HG03521 (cell line): ENCODE data around the gene SLC26A4.

Experiments used
- ATAC-seq: cut with Tn5 transposase; IDR thresholded peaks from one replicate; pipeline ENCODE4 v1.9.1; 2021; ENCODE audit warnings: mild to moderate bottlenecking, moderate library complexity; ENCODE audit not compliant: unreplicated experiment

Gene SLC26A4

DNA sequence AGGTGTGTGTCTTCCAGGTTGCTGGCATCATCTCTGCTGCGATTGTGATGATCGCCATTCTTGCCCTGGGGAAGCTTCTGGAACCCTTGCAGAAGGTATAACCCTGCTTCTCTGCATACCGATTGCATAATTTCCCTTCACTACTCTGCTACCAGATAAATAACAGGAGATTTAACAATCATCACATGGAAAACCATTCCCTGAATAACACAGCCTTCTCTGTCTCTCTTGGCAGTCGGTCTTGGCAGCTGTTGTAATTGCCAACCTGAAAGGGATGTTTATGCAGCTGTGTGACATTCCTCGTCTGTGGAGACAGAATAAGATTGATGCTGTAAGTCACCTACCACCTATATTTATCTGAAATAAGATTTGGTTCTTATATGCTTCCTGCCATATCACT lies 33.8 kb downstream of the SLC26A4 start:
- no peak for ATAC-seq

GRCh38 chr7:107696330-107696946 lies 35.8 kb downstream of the SLC26A4 start:
- no peak for ATAC-seq

DNA sequence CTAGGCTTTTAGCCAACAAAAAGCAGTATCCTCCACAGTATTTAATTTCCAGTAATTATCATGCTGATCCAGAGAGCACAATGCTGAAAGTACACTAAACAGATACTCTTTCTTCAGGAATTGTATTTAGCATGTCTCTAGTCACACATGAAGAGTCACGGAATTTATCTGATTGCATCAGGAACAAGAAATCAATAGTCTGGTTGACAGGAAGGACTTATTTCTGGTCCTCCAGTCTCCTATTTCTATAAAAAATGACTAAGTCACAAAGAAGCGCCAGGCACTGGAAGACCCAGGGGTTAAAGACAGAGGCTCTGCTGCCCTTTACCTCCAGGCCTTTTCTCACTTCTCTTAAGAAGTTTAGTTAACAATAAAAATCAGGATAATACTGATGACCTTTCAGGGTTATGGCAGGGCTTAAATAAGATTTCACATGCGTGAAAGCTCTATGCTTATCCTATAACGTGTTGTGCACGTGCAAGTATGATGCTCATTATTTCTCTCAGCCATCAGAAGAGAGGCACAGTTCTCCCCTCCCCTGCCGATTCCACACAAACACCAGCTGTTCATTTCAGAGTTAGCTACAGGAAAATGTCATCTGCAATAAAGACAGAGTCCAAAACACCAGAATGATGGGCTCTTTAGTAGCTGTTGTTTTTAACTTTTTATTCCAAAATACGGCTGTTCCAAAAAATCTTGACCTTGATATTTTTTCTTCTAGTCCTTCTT lies 36.9 kb downstream of the SLC26A4 start:
- no peak for ATAC-seq

GRCh38 chr7:107700570-107700969 lies 39.9 kb downstream of the SLC26A4 start:
- ATAC-seq: no peak

DNA sequence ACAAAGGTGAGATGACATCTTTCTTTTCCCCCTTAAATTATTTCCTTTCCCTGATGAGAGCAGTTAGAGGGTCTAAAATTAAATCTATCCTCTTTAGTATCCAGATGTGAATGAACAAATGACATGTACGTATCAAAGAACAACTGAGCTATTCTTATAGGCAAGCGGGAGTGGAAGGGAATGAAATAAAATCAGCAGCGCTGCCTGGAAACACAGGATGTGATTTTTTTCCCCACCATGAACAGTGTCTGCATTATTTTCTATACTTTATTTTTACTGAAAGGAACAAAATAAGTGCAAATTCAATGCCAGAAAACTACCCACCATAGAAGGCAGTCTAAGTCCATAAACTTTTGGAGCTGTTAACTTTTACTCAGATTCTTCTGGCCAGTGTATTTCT lies 40.6 kb downstream of the SLC26A4 start:
- ATAC-seq: no peak

- no peak for ATAC-seq
Measured at GRCh38 chr7:107703219-107703618, 42.6 kb downstream of the SLC26A4 start.

DNA sequence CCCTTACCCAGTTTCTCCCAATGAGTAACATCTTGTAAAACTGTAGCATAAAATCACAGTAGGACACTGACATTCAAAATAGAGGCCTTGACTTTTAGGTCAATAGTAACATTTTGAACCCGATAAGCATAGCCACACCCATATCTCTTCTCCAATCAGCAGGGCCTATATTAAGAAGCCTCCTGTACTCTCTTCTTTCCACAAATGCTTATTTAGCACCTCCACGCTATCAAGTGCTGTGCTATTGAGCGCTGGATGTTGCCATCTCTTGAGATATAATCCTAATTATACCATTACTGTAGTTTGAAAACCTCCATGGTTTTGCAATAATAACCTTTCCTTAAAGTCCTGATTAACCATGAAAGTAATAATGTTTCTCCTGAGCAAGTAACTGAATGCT lies 43.2 kb downstream of the SLC26A4 start:
- ATAC-seq: no peak

- ATAC-seq: no peak
Measured at GRCh38 chr7:107708956-107709355, 48.3 kb downstream of the SLC26A4 start.

DNA sequence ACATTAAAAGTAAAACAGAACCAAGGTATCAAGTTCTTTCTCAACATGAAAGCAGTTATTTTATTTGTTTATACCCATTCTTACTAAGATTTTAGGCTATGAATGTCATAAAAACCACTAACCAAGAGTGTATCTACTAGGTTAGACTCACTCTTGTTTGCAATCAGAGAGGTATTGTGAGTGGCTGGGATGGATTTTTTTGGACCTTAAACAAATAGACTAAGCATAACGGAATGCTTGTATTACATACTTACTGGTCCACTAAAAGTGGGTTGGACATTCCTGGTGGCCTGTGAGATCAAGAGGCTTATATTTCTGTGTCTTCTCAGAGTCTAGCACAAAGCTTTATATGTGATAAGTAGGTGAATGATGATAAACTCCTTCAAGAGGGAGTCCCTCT lies 50.7 kb downstream of the SLC26A4 start:
- ATAC-seq: no peak

DNA sequence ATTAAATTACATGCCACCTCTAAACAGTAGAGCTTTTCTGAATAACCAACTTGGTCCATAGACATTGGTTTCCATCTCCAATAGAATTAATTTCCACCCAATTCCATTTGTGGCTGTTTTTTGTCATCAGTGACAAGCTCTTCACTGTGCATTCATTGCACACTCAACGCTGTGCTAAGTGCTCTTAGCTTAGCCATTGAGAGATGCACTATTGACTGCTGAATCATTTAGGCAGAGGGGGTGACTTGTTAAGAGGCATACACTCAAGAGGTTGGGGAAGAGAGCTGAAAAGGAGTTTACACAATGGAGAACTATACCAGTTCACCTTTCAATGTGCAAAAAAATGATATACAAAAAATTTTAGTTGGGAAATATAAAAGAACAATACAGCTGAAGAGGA lies 51.4 kb downstream of the SLC26A4 start:
- no peak for ATAC-seq

- ATAC-seq: no peak
Measured at GRCh38 chr7:107712896-107713295, 52.3 kb downstream of the SLC26A4 start.

GRCh38 chr7:107715531-107715930 lies 54.9 kb downstream of the SLC26A4 start:
- no peak for ATAC-seq

- ATAC-seq: no peak
Measured at GRCh38 chr7:107718456-107719193, 58.0 kb downstream of the SLC26A4 start.

- no peak for ATAC-seq
Measured at GRCh38 chr7:107721286-107721685, 60.7 kb downstream of the SLC26A4 start.

GRCh38 chr7:107723255-107723654 lies 62.6 kb downstream of the SLC26A4 start:
- no peak for ATAC-seq

- ATAC-seq: no peak
Measured at GRCh38 chr7:107725138-107725740, 64.6 kb downstream of the SLC26A4 start.

DNA sequence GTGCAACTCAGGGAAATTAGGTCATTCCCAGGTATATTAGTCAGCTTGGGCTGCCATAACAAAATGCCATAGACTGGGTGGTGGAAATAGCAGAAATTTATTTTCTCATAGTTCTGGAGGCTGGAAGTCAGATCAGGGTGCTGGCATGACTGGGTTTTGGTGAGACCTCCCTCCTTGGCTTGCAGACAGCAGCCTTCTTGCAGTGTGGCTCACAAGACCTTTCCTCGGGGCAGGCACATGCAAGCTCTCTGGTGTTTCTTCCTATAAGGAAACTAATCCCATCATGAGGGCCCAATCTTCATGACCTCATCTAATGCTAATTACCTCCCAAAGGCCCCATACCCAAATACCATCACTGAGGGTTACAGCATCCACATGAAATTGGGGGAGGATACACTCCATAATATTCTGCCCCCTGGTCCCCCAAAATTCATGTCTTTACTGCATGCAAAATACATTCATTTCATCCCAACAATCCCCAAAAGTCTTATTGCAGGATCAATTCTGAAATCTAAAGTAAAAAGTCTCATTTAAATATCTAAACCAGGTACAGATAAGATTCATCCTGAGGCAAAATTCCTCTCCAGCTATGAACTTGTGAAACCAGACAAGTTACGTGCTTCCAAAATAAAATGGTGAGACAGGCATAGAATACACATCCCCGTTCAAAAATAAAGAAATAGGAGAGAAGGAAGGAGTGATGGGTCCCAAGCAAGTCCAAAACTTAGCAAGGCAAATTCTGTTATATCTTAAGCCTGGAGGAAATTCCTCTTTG lies 65.9 kb downstream of the SLC26A4 start:
- ATAC-seq: no peak

DNA sequence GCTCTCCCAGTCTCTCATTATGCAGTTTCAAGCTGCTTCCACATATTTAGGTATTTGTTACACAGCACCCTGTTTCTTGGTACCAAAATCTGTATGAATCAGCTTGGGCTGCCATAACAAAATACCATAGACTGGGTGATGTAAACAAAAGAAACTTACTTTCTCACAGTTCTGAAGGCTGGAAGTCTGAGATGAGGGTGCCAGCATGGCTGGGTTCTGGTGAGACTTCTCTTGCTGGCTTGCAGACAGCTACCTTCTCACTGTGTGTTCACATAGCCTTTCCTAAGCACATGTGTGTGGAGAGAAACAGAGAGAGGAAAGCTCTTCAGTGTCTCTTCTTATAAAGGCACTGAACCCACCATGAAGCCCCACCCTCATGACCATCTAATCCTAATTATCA lies 67.6 kb downstream of the SLC26A4 start:
- ATAC-seq: no peak

DNA sequence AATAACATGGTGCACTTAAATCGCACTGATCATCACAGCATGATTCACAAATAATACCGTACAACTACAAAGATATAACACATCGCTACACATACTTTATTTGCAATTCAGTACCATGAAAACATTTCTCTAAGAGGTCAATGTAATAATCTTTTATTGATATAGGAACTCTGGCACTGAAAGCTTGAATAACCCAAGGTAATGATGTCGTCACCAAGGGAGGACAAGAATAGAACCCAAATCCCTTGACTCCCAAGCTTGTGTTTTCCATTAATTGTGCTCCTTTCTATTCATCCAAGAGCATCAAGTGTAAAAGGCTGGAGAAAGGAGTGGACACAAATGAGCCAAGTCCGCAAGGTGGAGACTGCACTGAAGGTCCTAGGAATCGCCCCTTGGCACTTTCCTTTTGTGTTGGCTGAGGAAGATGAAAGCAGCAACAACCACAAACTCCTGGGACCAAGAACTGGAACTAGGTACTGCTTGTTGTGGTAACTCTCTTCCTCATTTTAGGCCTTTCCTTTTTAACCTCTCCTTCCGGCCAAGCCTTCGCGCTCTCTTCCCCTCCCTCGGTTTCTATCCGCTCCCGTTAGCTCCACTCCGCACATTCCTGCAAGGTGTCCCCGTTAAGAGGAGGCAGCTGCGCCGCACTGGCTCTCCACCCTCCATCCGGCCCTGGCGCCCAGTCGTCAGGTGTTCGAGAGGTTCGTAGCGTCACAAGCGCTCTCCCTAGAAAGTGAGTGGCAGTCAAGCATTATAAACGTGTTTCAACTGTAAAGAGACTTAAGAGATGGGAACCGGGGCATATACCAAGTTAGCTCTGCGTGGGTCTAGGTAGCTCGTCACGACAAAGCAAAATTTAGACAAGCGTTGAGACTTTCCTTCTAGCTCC lies 82.3 kb downstream of the SLC26A4 start:
- ATAC-seq: peak; percentile 34
